Measurements from ENCODE around the gene AK4. TPM values are rescaled to one million over a fixed set of nuclear protein-coding genes. Genes with fewer than 3 reads are reported as not detected.
"Not testable (repeated sequence)": the region's sequence is repeated elsewhere in the genome, so short reads cannot be mapped to it uniquely, and the experiment has no call there.

Gene AK4
- total RNA-seq, 2 donors from 2014 or later = 68.3 to 86.5 TPM

DNA sequence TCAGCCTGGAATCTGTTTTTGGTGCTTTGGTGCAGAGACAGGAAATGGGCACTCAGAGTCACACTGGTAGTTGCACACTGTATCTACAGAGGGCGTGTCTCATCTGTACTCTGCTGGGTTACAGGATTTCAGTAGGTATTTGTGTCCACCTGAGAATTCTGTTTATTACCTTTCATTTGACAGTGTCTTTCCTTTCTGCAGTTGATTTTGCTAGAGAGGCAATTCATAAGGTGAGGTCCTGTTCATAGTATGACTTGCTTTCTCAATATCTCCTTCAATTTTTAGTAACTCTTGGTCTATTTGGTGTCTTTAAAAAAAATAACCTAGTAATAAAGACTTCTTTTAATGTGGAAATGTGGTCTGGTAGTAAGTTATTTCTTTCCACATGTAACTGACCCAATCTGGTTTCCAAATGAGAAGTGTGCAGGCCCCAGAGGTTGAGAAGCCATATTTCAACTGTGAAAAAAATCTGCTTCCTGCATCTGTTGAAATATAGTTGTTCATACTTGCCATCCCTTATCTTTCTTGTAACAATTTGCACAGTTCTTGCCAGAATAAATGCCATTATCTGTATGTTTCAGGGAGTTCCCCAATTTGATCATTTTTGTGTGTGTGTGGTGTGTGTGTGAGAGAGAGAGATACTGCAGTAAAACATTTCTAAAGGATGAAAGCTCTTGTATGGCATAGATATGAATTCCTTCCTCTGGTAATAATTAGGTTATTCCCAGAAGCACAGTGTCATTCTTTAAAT, 82.9 kb downstream of the AK4 start:
- DNase-seq (ENCODE audit: low spot score) = no peak
- intact Hi-C loops (cut with DNase I) = loop anchor here in 1 of 2 donors (5.0 to 10.0 kb wide), 2 partner anchors 464 to 1216 kb away; no protein-coding TSS in a partner anchor

DNA sequence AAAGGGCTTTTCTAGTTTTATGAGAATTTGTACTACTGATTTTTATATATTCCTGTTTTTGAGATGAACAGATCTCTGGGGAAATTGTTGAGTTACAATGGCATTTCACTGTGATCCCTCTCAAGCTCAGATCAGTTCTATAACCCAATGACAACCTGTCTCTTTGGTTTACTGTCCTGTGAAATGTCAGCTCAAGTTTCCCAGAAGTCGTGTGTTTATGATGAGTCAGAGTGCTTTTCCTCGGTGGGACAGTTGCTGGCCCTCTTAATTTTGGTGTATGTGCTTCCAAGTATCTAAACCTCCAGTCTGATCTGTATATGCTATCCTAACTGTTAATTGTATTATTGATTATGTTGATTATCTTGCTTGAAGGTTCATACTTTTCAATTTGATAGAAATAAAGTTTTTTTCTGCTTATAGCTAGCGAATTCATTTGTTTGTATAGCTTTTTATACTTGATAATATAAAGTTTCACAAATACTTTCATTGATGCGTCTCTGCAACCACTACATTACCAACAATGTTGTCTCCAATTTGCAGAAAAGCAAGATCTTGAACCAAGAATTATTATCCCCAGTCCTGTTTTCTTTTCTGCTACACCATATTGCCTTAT, 83.8 kb downstream of the AK4 start:
- DNase-seq (ENCODE audit: low spot score) = no peak
- intact Hi-C loops (cut with DNase I) = loop anchor here in 1 of 2 donors (5.0 to 10.0 kb wide), 2 partner anchors 463 to 1215 kb away; no protein-coding TSS in a partner anchor

DNA sequence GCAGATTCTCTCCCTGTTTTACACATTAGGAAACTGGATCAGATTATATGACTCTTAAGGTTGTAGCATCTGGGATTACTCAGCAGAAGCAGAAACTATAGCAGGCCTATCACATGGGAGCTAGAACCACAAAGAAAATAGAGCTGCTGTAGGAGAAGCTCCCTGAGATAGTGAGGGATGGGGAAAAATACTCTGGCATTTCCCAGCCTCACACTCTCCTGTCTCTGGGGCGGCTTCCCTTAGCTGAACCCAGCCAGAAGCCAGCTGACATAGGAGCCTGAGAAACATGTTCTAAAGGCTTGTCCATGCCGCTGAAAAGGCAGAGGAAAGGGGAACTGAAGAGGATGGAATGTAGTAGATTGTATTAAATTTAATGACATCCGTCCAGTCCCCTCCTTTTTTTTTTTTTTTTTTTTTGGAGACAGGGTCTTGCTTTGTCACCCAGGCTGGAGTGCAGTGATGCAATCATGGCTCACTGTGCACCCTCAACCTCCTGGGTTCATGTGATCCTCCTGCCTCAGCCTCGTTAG, 84.5 kb downstream of the AK4 start:
- intact Hi-C loops (cut with DNase I) = loop anchor here in 1 of 2 donors (5.0 to 10.0 kb wide), 2 partner anchors 462 to 1215 kb away; no protein-coding TSS in a partner anchor
- DNase-seq (ENCODE audit: low spot score) = no peak

DNA sequence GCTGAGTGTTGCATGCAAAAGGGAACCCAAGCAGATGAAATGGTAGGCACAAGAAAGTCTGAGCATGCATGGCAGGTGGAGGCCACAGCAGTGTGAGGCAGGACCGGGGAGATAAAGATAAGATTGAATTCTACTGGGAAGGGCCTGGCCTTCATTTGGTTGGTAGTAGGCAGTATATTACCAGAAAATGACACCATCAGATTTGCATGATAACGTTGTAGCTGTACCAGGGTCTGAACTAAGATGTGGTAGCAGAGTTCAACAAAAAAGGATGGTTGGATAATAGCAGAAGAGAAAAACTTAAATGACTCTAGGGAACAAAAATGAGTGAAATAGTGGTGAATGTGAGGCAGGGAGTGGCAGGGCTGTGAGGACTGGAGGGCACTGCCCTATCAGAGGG, 85.8 kb downstream of the AK4 start:
- intact Hi-C loops (cut with DNase I) = loop anchor here in 1 of 2 donors (5.0 to 10.0 kb wide), 2 partner anchors 461 to 1214 kb away; no protein-coding TSS in a partner anchor
- DNase-seq (ENCODE audit: low spot score) = no peak

DNA sequence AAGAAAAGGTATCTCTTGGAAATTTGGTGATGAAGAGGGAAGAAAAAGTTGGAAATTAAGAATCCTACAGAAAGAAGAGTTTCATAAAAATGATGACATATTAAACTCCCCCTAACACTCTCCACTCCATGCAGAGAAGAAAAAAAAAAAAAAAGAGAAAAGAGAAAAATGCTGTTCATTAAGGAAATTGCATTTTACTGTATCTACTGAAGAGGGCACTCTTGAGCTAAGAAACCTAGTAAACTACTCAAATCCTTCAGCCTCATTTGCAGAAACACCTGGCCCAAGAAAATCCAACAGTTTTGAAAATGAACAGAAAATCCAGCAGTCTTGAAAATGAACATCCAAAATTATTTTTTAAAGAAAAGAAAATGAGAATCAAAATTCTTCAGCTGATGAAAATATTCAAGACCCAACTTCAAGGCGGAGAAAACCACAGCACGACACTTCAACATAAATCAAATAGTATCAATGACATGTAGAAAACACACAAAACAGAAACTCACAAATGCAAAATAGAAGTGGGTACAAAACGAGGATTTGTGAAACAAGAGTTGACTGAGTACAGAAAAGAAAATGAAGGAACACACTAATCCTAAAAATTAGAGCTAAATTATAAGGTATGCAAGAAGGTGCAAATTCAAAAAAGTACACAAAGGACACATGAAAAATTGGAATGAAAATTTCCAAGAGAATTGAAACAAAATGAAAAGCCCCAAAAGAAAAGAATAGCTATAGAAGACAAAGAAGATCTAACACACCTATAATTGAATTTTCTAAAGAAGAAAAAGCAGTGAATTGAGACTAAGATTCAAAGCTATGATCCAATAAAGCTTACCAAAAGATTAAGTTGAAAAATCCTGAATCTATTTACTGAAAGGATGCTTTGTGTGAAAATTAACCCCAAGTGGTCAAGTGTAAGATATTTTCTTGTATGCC, 88.1 kb downstream of the AK4 start:
- intact Hi-C loops (cut with DNase I) = loop anchor here in 1 of 2 donors (5.0 to 10.0 kb wide), 2 partner anchors 126 to 459 kb away; no protein-coding TSS in a partner anchor
- no peak for DNase-seq (ENCODE audit: low spot score)

DNA sequence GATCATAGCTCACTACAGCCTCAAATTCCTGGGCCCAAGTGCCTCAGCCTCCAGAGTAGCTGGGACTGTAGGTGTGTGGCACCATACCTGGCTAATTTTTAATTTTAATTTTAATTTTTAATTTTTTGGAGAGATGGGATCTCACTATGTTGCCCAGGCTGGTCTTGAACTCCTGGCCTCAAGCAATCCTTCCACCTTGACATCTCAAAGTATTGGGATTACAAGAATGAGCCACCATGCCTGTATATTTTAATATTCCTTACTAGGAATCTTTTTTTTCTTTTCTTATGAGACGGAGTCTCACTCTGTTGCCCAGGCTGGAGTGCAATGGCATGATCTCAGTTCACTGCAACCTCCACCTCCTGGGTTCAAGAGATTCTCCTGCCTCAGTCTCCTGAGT, 89.1 kb downstream of the AK4 start:
- intact Hi-C loops (cut with DNase I) = loop anchor here in 1 of 2 donors (5.0 to 10.0 kb wide), 2 partner anchors 125 to 458 kb away; no protein-coding TSS in a partner anchor
- not testable (repeated sequence) for DNase-seq (ENCODE audit: low spot score)

DNA sequence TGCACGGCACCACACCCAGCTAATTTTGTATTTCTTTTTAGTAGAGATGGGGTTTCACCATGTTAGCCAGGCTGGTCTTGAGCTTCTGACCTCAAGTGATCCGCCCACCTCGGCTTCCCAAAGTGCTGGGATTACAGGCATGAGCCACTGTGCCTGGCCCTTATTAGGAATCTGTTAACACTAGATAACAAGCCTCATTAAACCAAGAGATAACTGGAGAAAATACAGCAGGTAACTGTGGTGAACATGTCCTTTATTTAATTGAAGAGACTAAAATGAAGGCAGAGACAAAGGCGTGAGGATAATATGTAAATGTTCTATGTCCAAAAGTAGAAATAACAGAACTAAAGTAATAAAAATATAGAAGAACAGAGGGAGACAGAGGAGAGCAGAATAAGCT, 89.5 kb downstream of the AK4 start:
- DNase-seq (ENCODE audit: low spot score) = no peak
- intact Hi-C loops (cut with DNase I) = loop anchor here in 1 of 2 donors (5.0 to 10.0 kb wide), 2 partner anchors 125 to 457 kb away; no protein-coding TSS in a partner anchor

DNA sequence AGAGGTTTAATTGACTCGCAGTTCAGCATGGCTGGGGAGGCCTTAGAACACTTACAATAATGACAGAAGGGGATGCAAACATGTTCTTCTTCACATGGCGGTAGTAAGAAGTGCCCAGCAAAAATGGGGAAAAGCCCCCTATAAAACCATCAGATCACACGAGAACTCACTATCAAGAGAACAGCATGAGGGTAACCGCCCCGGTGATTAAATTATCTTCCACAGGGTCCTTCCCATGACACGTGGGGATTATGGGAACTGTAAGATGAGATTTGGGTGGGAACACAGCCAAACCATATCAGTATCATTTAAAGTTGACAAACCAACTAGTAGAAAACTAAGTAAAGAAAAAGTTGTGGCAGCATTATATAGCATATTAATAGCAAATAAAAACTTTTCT, 90.0 kb downstream of the AK4 start:
- intact Hi-C loops (cut with DNase I) = loop anchor here in 1 of 2 donors (5.0 to 10.0 kb wide), 2 partner anchors 124 to 457 kb away; no protein-coding TSS in a partner anchor
- DNase-seq (ENCODE audit: low spot score) = no peak

DNA sequence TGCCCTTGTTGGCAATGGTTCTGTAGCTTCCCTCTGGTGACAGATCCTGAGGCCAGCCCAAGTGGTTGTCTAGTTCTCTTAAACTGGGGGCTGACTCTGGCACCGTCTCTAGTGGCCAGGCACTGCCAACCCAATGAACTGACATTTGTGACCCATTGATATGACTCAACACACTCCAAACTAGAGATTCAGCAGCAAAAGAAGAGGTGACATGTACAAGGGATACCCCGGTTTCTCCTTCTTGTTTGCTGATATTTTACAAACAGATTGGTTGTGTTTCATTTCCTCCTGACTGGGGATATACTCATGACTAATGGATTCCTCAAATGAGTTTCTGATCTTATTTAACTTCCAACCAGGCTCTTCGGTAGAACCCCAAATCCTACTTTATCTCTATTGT, 95.5 kb downstream of the AK4 start:
- intact Hi-C loops (cut with DNase I) = no loop called here
- DNase-seq (ENCODE audit: low spot score) = no peak

DNA sequence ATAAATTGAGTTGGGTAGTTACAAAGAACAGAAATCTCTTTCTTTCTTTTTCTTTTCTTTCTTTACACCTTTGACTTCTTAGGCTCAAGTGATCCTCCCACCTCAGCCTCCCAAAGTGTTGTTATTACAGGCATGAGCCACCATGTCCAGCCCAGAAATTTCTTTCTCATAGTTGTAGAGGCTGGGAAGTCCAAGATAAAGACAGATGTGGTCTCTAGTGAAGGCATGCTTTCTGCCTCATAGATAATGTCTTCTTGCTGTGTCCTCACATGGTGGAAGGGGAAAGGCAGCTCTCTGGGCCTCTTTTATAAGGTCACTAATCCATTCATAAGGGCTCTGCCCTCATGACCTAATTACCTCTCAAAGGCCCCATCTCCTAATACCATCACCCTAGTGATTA, 97.3 kb downstream of the AK4 start:
- intact Hi-C loops (cut with DNase I) = no loop called here
- DNase-seq (ENCODE audit: low spot score) = no peak

DNA sequence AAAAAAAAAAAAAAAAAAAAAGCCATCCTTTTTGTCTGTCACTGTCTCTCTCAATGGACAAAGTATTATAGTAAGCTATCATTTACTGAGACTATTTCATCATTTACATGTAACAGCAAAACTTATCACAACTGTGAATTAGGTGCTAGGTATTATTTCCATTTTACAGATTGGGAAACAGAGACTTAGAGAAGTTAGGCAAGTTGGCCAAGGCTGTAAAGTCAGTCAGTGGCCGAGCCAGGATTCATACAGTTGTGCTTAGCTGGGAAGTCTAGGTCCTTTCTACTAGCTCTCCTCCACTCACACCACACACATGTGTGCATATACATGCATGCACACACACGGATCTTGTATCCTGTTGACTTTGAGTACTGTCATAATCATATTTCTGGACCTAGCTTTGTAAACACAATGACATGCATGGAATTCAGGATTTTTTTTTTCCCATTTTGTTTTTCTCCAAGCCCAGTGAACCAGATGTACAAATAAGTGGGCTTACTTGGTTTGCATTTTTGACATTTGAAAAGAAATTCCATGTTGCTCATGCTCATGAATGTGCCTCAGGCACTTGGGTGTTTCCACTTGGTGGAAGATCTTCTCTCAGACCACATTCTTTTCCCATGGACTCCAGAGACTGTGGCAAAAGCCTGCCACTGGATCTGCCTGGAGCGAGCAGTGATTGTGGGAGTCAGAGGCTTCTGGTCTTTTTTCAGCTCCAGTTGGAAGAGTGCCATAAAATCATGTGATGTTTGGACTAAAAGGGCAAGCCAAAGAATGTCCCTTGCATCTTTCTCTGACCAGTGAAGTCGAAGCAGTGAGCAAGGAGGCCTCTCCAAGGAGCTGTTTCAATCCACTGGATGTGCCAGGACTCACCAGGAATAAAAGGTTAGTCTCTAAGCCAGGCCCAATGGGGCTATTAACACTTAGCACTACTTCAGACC, 99.7 kb downstream of the AK4 start:
- intact Hi-C loops (cut with DNase I) = no loop called here
- DNase-seq (ENCODE audit: low spot score) = no peak

DNA sequence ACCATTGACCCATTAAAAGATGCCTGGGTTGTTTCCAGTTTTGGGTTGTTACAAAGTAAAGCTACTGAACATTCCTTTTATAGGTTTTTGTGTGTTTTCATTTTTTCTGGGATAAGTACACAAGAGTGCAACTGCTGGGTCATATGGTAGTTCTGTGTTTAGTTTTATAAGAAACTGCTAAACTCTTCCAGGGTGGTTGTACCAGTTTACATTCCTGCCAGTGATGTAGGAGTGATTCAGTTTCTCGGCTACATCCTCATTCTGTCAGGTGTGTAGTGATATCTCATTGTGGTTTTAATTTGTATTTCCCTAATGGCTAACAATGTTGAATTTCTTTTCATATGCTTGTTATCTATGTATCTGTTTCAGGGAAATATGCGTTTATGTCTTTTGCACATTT, 102.8 kb downstream of the AK4 start:
- intact Hi-C loops (cut with DNase I) = no loop called here
- no peak for DNase-seq (ENCODE audit: low spot score)

DNA sequence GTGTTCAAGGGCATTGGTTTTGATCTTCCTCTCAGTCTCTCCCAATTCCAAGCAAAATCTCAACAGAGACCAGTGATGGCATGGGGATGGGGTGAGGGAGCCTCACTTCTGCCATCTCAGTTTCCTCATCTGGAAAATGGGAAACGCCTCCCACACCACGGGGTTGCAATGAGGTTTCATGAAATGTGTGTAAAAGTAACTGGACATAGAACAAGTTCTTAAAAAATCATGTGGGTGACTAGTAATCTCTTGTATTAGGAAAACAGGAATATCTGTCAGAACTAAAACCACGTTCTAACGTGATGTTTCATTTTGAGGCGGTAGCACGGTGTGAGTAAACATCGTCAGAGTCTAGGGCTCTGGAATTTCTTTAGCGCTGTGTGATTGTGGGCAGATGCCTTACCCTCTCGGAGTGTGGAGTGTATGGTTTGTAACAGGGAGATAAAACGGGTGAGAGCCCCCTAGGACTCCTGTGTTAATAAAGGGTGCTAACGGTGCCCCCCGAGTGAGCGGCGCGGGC, 105.9 kb downstream of the AK4 start:
- intact Hi-C loops (cut with DNase I) = no loop called here
- no peak for DNase-seq (ENCODE audit: low spot score)

DNA sequence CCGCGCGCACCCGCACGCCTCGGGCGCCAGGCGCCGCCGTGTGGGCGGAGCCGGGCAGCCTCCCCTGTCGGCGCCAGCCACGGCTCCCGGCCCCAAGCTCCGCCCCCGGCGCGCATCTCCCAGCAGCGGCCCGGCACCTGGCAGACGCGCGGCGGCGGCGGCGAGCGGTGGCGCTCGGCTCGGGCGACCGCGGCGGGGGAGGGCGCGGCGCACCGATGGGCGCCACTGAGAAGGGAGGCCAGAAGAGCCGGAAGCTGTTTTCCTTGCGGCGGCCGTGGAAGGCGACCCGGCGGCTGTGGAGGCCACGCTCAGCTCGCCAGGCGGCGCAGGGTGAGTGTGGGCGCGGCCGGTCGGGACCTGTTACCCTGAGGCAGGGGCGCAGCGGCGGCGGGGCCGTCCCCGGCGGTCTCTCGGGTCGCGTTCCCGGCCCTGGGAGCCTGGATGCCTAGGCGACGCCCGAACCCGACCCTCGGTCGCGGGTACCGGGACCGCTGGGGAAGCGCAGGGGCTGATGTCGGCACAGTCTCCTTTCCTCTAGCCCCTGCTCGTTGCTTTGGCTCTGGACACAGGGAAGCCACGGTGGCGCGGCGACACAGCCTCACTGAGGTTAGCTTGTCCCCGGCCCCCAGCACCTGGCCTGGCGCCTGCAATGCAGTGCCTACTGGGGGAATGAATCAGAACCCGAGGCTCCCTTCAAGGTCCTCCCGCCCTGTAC, 106.5 kb downstream of the AK4 start:
- peak; percentile 91 for DNase-seq (ENCODE audit: low spot score)
- intact Hi-C loops (cut with DNase I) = no loop called here

DNA sequence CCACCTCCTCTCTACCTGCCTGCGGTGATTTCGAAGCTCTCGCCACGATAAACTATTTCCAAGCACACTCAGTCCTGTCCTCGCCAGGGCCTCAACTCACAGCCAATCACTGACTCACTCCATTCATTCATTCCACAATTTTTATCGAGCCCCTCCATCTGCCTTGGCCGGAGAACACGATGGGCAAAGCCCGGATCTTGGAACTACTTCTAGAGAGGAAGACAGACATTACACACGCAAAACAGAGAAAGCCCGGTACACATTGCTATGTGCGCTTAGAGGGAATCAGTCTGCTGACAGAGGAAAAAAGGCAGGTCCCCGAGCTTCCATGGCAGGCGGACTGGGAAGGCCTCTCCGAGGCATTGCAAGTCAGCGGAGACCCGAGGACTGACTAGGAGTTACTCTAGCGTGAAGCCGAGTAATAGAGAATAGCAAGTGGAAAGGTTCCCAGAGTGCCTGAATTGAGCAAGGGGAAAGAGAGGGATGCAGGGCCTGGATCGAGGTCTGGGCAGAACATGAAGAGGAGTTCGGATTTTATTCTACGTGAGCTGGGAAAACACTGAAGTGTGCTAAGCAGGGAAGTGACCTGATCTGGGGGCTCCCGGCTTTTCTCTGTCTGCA, 107.1 kb downstream of the AK4 start:
- no peak for DNase-seq (ENCODE audit: low spot score)
- intact Hi-C loops (cut with DNase I) = no loop called here

DNA sequence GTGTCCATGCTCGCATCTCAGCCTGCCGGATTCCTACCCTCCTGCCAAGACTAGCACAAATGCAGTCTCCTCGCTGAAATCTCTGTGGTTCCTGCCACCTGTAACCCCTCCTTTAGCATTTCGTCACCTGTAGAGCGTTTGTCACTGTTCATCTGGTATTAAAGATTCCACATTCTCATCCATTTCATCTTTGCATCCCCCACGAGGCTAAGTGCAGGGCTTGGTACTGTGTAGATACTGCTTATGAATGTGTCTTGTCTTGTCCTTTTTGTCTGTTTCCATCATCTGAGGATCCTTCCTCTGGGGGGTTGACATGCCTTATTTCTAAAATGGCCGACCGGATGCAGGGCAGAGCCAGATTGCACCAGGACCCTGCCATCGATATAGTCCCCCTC, 107.7 kb downstream of the AK4 start:
- DNase-seq (ENCODE audit: low spot score) = no peak
- intact Hi-C loops (cut with DNase I) = no loop called here

All from posterior vena cava (tissue), 2 donors.